ENCODE measurements around the gene SLC28A1. TPM values are rescaled to one million over a fixed set of nuclear protein-coding genes. Genes with fewer than 3 reads are reported as not detected.

The SLC28A1 gene
- polyA plus RNA-seq, 1 of the 3 experiments (the other 2 are of a cell fraction), result not detected

GRCh38 chr15:84885801-84886200 lies 1.3 kb downstream of the SLC28A1 start:
- H3K4me3 ChIP-seq (ENCODE audit: low read depth in 2 of 2, low read length in 1 of 2), result no peak overlapping the region
- H3K36me3 ChIP-seq (replicated peaks in 1 of 2; ENCODE audit: control insufficient read depth in 1 of 2, insufficient read depth in 2 of 2, low read length in 1 of 2), result no peaks in the 10 kb centered on the region
- no peaks in the 10 kb centered on the region for H3K27me3 ChIP-seq (ENCODE audit: insufficient read depth)
- DNase-seq, result no peak
- ChIA-PET CTCF (no interaction called here), POLR2A (interaction anchor here (0.7 kb wide), 1 partner anchor 138 kb away, joined by 3 read pairs; no protein-coding TSS in a partner anchor)
- H3K4me2 ChIP-seq, result no peak overlapping the region
- TF ChIP-seq GATA2 (CRISPR knock-in tag; IDR thresholded peaks at IDR 0.05) (no peak), TEAD4 (IDR thresholded peaks at IDR 0.05; ENCODE audit: borderline replicate concordance, insufficient read depth) (no peak), POLR2AphosphoS5 (IDR thresholded peaks at IDR 0.05; ENCODE audit: low read depth, low read length) (no peak), USF1 (IDR thresholded peaks at IDR 0.05; ENCODE audit: borderline replicate concordance, low read depth) (no peak)
- H3F3A ChIP-seq (replicated peaks; ENCODE audit: insufficient read depth), result no peaks in the 10 kb centered on the region
- H3K9ac ChIP-seq, result no peak overlapping the region
- peaks cover 0 to 6% of the 10 kb centered on the region in 2 experiments; a peak in 1 of 4 replicates for H3K4me1 ChIP-seq (ENCODE audit: control insufficient read depth in 1 of 2, insufficient read depth in 2 of 2, low read depth in 1 of 2, low read length in 1 of 2)
- H3K79me2 ChIP-seq (ENCODE audit: insufficient read depth), result no peaks in the 10 kb centered on the region
- no peaks in the 10 kb centered on the region for H4K20me1 ChIP-seq (ENCODE audit: insufficient read depth)
- no peaks in the 10 kb centered on the region for H3K9me3 ChIP-seq
- 89% methylated on average over 7 of the region's 7 CpGs for WGBS (ENCODE audit: low lambda C conversion rate)
- H3K9me2 ChIP-seq, result no peaks in the 10 kb centered on the region
- H2AFZ ChIP-seq (ENCODE audit: low read depth), result no peak overlapping the region
- H3K27ac ChIP-seq (ENCODE audit: low read depth in 2 of 2, low read length in 1 of 2), result no peak overlapping the region

DNA sequence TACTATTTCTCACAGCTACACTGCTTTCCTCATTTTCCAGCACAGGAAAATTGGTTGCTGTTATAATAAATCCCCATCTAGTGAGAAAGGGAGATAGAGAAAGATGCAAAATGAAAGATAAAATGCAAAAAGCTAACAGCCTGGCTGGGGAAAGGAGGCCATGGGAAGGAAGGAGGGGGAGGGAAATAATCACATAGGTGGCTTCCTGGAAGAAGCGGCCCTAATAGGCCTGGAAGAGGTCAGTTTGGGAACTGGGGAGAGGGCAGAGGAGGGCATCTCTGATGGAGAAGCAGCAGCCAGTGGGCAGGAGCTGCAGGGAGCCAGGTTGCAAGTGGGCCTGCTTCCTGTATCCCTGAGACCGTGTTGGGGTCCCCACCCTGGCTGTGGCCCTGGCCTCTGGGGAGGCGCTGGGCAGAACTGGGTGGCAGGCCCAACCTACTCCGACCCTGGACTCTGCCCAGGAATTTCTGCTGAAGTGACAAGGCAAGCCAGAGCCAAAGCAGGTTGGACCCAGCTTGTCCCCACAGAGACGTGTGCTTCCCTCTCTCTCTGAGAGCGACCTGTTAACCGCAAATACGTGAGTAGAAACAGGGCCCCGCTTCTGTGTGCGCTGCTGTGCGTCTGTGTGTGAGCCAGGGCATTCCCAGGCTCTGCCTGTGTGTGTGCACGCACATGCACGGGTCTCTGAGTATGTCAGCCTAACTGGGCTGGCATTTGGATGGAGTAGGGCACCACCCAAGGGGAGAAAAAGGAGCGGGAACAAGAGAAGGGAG lies 1.9 kb downstream of the SLC28A1 start:
- Histone ChIP-seq H3K4me3 (ENCODE audit: low read depth in 2 of 2, low read length in 1 of 2) (no peak overlapping the region), H3K4me2 (no peak overlapping the region), H3K4me1 (ENCODE audit: control insufficient read depth in 1 of 2, insufficient read depth in 2 of 2, low read depth in 1 of 2, low read length in 1 of 2) (peaks cover 0 to 6% of the 10 kb centered on the region in 2 experiments; a peak in 1 of 4 replicates), H3K36me3 (replicated peaks in 1 of 2; ENCODE audit: control insufficient read depth in 1 of 2, insufficient read depth in 2 of 2, low read length in 1 of 2) (no peaks in the 10 kb centered on the region), H3K9me2 (no peaks in the 10 kb centered on the region), H3K79me2 (ENCODE audit: insufficient read depth) (no peaks in the 10 kb centered on the region), H3K27ac (ENCODE audit: low read depth in 2 of 2, low read length in 1 of 2) (no peak overlapping the region), H3K9me3 (no peaks in the 10 kb centered on the region), H3K27me3 (ENCODE audit: insufficient read depth) (no peaks in the 10 kb centered on the region), H4K20me1 (ENCODE audit: insufficient read depth) (no peaks in the 10 kb centered on the region), H3F3A (replicated peaks; ENCODE audit: insufficient read depth) (no peaks in the 10 kb centered on the region), H3K9ac (no peak overlapping the region), H2AFZ (ENCODE audit: low read depth) (no peak overlapping the region)
- no peak for DNase-seq
- ChIA-PET POLR2A (no interaction called here), CTCF (interaction anchor here (0.6 kb wide), 1 partner anchor 27 kb away, joined by 3 read pairs; no protein-coding TSS in a partner anchor)
- TF ChIP-seq EP300 (IDR thresholded peaks at IDR 0.05; ENCODE audit: borderline replicate concordance in 1 of 2, low read depth in 1 of 2, low read length in 1 of 2) (no peak), NRF1 (IDR thresholded peaks at IDR 0.05; ENCODE audit: low read depth, low read length) (no peak), MXI1 (IDR thresholded peaks at IDR 0.05; ENCODE audit: low read depth, low read length) (no peak), CHD2 (IDR thresholded peaks at IDR 0.05; ENCODE audit: low read length, partially characterized antibody) (no peak), GATA2 (CRISPR knock-in tag; IDR thresholded peaks at IDR 0.05) (no peak), MAX (IDR thresholded peaks at IDR 0.05; ENCODE audit: low read depth) (no peak), USF2 (IDR thresholded peaks at IDR 0.05; ENCODE audit: borderline replicate concordance, low read depth, low read length) (no peak), GABPA (IDR thresholded peaks at IDR 0.05; ENCODE audit: low read depth) (no peak), SMC3 (IDR thresholded peaks at IDR 0.05; ENCODE audit: low read depth, low read length) (no peak), MEF2A (IDR thresholded peaks at IDR 0.05; ENCODE audit: borderline replicate concordance, low read depth) (no peak), SIN3A (IDR thresholded peaks at IDR 0.05; ENCODE audit: borderline replicate concordance, low read depth, low read length) (no peak), RXRA (IDR thresholded peaks at IDR 0.05; ENCODE audit: borderline replicate concordance, low read depth) (no peak)
- TF ChIP-seq, protein P1, sequence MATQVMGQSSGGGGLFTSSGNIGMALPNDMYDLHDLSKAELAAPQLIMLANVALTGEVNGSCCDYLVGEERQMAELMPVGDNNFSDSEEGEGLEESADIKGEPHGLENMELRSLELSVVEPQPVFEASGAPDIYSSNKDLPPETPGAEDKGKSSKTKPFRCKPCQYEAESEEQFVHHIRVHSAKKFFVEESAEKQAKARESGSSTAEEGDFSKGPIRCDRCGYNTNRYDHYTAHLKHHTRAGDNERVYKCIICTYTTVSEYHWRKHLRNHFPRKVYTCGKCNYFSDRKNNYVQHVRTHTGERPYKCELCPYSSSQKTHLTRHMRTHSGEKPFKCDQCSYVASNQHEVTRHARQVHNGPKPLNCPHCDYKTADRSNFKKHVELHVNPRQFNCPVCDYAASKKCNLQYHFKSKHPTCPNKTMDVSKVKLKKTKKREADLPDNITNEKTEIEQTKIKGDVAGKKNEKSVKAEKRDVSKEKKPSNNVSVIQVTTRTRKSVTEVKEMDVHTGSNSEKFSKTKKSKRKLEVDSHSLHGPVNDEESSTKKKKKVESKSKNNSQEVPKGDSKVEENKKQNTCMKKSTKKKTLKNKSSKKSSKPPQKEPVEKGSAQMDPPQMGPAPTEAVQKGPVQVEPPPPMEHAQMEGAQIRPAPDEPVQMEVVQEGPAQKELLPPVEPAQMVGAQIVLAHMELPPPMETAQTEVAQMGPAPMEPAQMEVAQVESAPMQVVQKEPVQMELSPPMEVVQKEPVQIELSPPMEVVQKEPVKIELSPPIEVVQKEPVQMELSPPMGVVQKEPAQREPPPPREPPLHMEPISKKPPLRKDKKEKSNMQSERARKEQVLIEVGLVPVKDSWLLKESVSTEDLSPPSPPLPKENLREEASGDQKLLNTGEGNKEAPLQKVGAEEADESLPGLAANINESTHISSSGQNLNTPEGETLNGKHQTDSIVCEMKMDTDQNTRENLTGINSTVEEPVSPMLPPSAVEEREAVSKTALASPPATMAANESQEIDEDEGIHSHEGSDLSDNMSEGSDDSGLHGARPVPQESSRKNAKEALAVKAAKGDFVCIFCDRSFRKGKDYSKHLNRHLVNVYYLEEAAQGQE (IDR thresholded peaks at IDR 0.05; ENCODE audit: low read depth, low read length), result no peak
- 95% methylated on average over 13 of the region's 14 CpGs for WGBS (ENCODE audit: low lambda C conversion rate)

Data from SK-N-SH (cell line).